SK-N-SH treated with all-trans-retinoic acid at 6 μM for 48 hours (cell line): ENCODE results near the gene SPEM2.

Source experiments
- ATAC-seq: fragments of 200-7000 bp; cut with Tn5 transposase; 3 replicates; pipeline ENCODE4 v1.9.1; 2020; ENCODE audit warnings: mild to moderate bottlenecking, moderate library complexity
- ARNTL ChIP-seq: fragments of 450-650 bp; formaldehyde crosslinking; IDR thresholded peaks from 2 replicates; pipeline ENCODE4 v1.5.0; 2020; ENCODE audit warnings: low read depth, mild to moderate bottlenecking, moderate library complexity, borderline replicate concordance
- BACH2 ChIP-seq: fragments of 250-450 bp; sonication (Bioruptor Pico); IDR thresholded peaks from 2 replicates; pipeline ENCODE4 v1.9.0; 2021; ENCODE audit warnings: mild to moderate bottlenecking, borderline replicate concordance
- CREB5 ChIP-seq: fragments of 250-450 bp; sonication (Bioruptor Pico); IDR thresholded peaks from 2 replicates; pipeline ENCODE4 v1.5.1; 2020; ENCODE audit warnings: low read depth, mild to moderate bottlenecking, moderate library complexity
- CSDC2 ChIP-seq: fragments of 250-450 bp; sonication (Bioruptor Pico); IDR thresholded peaks from 2 replicates; pipeline ENCODE4 v1.5.0; 2020; ENCODE audit warnings: mild to moderate bottlenecking, moderate library complexity
- OSR1 ChIP-seq: fragments of 250-450 bp; sonication (Bioruptor Pico); IDR thresholded peaks from 2 replicates; pipeline ENCODE4 v1.8.0; 2022; ENCODE audit warnings: moderate library complexity, mild to moderate bottlenecking, inconsistent platforms
- PATZ1 ChIP-seq: fragments of 250-450 bp; sonication (Bioruptor Pico); IDR thresholded peaks from 2 replicates; pipeline ENCODE4 v1.8.0; 2020; ENCODE audit warnings: mild to moderate bottlenecking, moderate library complexity, borderline replicate concordance
- SNAI2 ChIP-seq: fragments of 250-450 bp; sonication (Bioruptor Pico); IDR thresholded peaks from 2 replicates; pipeline ENCODE4 v1.5.0; 2020; ENCODE audit warnings: mild to moderate bottlenecking, moderate library complexity
- TOX ChIP-seq: fragments of 250-450 bp; sonication (Bioruptor Pico); IDR thresholded peaks from 2 replicates; pipeline ENCODE4 v1.8.0; 2021; ENCODE audit warnings: mild to moderate bottlenecking, moderate library complexity, borderline replicate concordance
- ZC3H10 ChIP-seq: fragments of 250-450 bp; sonication (Bioruptor Pico); IDR thresholded peaks from 2 replicates; pipeline ENCODE4 v1.5.1; 2021; ENCODE audit warnings: mild to moderate bottlenecking, moderate library complexity
- ZFP3 ChIP-seq: fragments of 250-450 bp; sonication (Bioruptor Pico); IDR thresholded peaks from 2 replicates; pipeline ENCODE4 v1.5.0; 2020; ENCODE audit warnings: mild to moderate bottlenecking, moderate library complexity
- ZFP30 ChIP-seq: fragments of 450-650 bp; formaldehyde crosslinking; IDR thresholded peaks from 2 replicates; pipeline ENCODE4 v1.5.0; 2022; ENCODE audit warnings: mild to moderate bottlenecking, moderate library complexity
- ZNF565 ChIP-seq: fragments of 450-650 bp; formaldehyde crosslinking; conservative IDR thresholded peaks from 2 replicates; pipeline ENCODE4 v1.5.0; 2020; ENCODE audit warnings: low read depth, mild to moderate bottlenecking, moderate library complexity
- TF ChIP-seq, protein P1 (sequence below): fragments of 250-450 bp; sonication (Bioruptor Pico); IDR thresholded peaks from 2 replicates; pipeline ENCODE4 v1.5.0; 2020; ENCODE audit warnings: mild to moderate bottlenecking, moderate library complexity

SPEM2 gene

DNA sequence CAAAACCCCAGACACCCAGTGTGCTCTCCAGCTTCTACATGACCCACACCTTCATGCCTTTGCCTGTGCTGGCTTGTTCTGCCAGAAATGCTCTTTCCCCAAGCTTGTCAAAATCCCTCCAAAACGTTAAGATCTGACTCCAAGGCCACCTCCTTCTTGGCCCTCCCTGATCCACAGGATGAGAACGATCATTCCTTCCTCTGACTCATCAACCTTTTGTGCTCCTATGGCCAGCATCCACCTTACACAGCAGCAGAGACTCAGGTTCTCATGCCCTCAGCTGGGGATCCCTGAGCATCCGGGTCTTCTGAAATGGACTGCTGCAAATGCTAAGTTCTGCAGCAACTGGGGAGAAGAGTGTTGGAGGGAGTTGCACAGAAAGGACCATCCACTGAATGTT, 51.1 kb downstream of the SPEM2 start (continued):
- TF ChIP-seq PATZ1 (CRISPR knock-in tag) (no peak), CREB5 (CRISPR knock-in tag) (no peak), ZC3H10 (no peak), CSDC2 (CRISPR knock-in tag) (no peak), ZFP30 (no peak)
- TF ChIP-seq, protein P1, sequence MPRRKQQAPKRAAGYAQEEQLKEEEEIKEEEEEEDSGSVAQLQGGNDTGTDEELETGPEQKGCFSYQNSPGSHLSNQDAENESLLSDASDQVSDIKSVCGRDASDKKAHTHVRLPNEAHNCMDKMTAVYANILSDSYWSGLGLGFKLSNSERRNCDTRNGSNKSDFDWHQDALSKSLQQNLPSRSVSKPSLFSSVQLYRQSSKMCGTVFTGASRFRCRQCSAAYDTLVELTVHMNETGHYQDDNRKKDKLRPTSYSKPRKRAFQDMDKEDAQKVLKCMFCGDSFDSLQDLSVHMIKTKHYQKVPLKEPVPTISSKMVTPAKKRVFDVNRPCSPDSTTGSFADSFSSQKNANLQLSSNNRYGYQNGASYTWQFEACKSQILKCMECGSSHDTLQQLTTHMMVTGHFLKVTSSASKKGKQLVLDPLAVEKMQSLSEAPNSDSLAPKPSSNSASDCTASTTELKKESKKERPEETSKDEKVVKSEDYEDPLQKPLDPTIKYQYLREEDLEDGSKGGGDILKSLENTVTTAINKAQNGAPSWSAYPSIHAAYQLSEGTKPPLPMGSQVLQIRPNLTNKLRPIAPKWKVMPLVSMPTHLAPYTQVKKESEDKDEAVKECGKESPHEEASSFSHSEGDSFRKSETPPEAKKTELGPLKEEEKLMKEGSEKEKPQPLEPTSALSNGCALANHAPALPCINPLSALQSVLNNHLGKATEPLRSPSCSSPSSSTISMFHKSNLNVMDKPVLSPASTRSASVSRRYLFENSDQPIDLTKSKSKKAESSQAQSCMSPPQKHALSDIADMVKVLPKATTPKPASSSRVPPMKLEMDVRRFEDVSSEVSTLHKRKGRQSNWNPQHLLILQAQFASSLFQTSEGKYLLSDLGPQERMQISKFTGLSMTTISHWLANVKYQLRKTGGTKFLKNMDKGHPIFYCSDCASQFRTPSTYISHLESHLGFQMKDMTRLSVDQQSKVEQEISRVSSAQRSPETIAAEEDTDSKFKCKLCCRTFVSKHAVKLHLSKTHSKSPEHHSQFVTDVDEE (CRISPR knock-in tag) = no peak

GRCh38 chr17:7476951-7477350, 51.5 kb downstream of the SPEM2 start:
- no peak for ATAC-seq
- no peak for TF ChIP-seq ZNF565 (CRISPR knock-in tag)
- no peak for TF ChIP-seq SNAI2
- TF ChIP-seq CSDC2 (CRISPR knock-in tag) = no peak
- TF ChIP-seq OSR1 (CRISPR knock-in tag) = no peak
- no peak for TF ChIP-seq ARNTL
- TF ChIP-seq TOX (CRISPR knock-in tag) = no peak
- TF ChIP-seq BACH2 (CRISPR knock-in tag) = no peak
- TF ChIP-seq ZFP3 (CRISPR knock-in tag) = no peak
